ENCODE data around the gene ERFL.

GRCh38 chr19:41957161-41957837 is 29.1 kb upstream of the ERFL start:
- TF ChIP-seq YY1 (IDR thresholded peaks at IDR 0.05; ENCODE audit: insufficient read depth, insufficient read length), result no peak
- TF ChIP-seq ZNF274 (IDR thresholded peaks at IDR 0.05; ENCODE audit: low read depth, low read length), result no peak

All from NT2/D1 (cell line).